ENCODE data around the gene ITIH4.

Gene ITIH4

GRCh38 chr3:52813810-52814209 lies 16.7 kb downstream of the ITIH4 start:
- in situ Hi-C loops (cut with HindIII; ENCODE audit: low sequenced_read_pairs) = no loop called here
- TF ChIP-seq CTCF (IDR thresholded peaks at IDR 0.05; ENCODE audit: low read depth, low read length, missing control alignments) = no peak
- no peak overlapping the region for H3K4me3 ChIP-seq (ENCODE audit: low read depth, low read length)
- DNase-seq (ENCODE audit: low read depth) = no peak

GRCh38 chr3:52811452-52812011 lies 18.9 kb downstream of the ITIH4 start:
- TF ChIP-seq CTCF (IDR thresholded peaks at IDR 0.05; ENCODE audit: low read depth, low read length, missing control alignments) = no peak
- DNase-seq (ENCODE audit: low read depth) = no peak
- H3K4me3 ChIP-seq (ENCODE audit: low read depth, low read length) = no peak overlapping the region
- in situ Hi-C loops (cut with HindIII; ENCODE audit: low sequenced_read_pairs) = no loop called here

GRCh38 chr3:52810923-52811322 lies 19.5 kb downstream of the ITIH4 start:
- TF ChIP-seq CTCF (IDR thresholded peaks at IDR 0.05; ENCODE audit: low read depth, low read length, missing control alignments) = no peak
- in situ Hi-C loops (cut with HindIII; ENCODE audit: low sequenced_read_pairs) = no loop called here
- no peak for DNase-seq (ENCODE audit: low read depth)
- no peak overlapping the region for H3K4me3 ChIP-seq (ENCODE audit: low read depth, low read length)

GRCh38 chr3:52809662-52810377 lies 20.7 kb downstream of the ITIH4 start:
- no peak for TF ChIP-seq CTCF (IDR thresholded peaks at IDR 0.05; ENCODE audit: low read depth, low read length, missing control alignments)
- in situ Hi-C loops (cut with HindIII; ENCODE audit: low sequenced_read_pairs) = no loop called here
- no peak for DNase-seq (ENCODE audit: low read depth)
- H3K4me3 ChIP-seq (ENCODE audit: low read depth, low read length) = no peak overlapping the region

GRCh38 chr3:52809149-52809548 lies 21.3 kb downstream of the ITIH4 start:
- no peak for DNase-seq (ENCODE audit: low read depth)
- in situ Hi-C loops (cut with HindIII; ENCODE audit: low sequenced_read_pairs) = no loop called here
- no peak for TF ChIP-seq CTCF (IDR thresholded peaks at IDR 0.05; ENCODE audit: low read depth, low read length, missing control alignments)
- H3K4me3 ChIP-seq (ENCODE audit: low read depth, low read length) = no peak overlapping the region

GRCh38 chr3:52805270-52806039 lies 25.0 kb downstream of the ITIH4 start:
- H3K4me3 ChIP-seq (ENCODE audit: low read depth, low read length) = no peak overlapping the region
- TF ChIP-seq CTCF (IDR thresholded peaks at IDR 0.05; ENCODE audit: low read depth, low read length, missing control alignments) = no peak
- no peak for DNase-seq (ENCODE audit: low read depth)
- in situ Hi-C loops (cut with HindIII; ENCODE audit: low sequenced_read_pairs) = no loop called here

Measured in astrocyte of the cerebellum (primary cell).